HG03108 (cell line): Measurements from ENCODE around the gene CELSR1.

ENCODE experiments used
- ATAC-seq: cut with Tn5 transposase; IDR thresholded peaks from one replicate; pipeline ENCODE4 v1.9.1; 2021; ENCODE audit warnings: moderate library complexity; ENCODE audit not compliant: unreplicated experiment

Gene CELSR1

DNA sequence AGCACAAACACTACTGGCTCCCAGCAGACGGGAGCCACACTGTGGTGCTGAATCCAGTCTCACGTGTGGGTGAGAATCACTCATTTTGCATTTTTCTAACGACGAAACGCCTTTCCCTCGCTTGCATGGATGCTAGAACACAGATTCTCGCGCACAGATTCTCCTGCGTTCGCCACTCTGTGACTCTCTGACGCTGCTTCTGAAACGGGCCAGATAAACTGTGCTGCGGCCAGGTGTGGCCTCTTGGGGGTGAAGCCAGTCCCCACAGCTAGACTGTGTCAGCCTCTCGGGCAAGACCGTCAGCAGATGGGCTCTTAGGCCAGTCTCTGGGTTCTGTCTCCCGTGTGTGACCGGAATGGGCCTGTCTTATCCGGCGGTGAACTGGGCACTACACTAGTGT, 157.4 kb downstream of the CELSR1 start:
- ATAC-seq = no peak

DNA sequence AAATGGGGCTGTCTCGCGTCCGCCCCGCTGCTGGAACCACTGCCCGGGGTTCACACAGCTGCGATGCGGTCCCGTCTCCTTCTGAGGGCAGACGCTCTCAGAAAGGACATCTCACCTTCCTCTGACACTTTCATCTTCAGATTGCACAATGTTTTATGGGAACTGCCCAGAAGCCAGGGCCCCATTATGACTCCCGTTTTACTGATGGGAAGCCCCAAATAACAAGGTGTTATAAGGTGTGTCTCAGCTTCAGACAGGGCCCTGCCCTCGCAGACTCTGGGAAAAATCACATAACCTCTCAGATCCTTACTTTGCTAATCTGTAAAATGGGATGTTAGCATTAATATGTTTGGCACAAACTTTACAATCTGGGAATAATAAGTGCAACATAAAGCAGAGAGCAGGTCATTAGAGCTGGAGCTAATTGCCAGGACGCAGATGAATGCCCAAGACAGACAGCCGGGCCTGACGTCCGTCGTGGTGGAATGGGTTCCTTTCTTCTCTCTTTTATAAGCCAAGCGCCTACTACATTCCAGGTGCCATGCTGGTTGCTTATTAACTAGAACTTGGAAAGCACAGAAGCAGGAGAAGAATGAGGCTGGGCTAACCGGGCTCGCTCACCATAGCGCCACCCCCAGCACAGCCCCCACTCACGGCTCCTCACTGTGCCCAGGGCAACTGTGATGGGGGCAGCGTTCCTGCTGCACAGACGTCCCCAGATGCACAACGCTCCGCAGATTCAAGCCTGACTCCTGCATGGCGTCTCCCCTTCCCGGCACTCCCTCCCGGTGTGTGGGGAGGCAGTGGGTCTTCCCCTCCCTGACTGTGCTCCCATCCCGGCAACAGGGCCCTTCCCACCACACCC, 158.1 kb downstream of the CELSR1 start:
- no peak for ATAC-seq

DNA sequence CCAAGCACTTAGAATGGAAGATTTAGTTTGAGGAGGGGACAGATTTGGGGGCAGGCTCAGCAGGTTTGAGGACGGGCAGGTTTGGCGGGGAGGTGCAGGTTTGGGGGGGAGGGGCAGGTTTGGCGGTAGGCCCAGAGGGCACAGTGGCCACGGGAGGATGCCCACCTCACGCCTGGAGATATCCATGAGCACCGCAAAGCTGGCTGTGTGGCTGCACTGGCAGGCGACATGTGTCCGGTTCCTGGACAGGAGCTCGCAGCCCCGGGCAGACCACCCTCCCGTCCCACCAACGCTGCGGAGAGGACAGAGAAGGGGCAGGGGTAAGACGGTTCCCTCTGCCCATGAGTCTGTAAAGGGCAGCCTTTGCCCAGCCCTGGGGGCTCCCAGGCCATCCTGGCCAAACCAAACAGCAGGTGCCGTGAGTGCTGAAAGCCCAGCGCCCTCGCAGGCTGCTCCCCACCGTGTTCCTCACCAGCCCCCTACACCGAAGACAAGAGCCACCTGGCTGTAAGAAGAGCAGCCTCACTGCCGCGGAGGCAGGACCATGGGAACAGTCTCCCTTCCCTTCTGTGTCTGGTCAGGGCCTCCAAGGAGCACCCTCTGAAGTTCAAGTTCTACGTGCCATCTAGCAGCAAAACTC, 158.9 kb downstream of the CELSR1 start:
- ATAC-seq = no peak

DNA sequence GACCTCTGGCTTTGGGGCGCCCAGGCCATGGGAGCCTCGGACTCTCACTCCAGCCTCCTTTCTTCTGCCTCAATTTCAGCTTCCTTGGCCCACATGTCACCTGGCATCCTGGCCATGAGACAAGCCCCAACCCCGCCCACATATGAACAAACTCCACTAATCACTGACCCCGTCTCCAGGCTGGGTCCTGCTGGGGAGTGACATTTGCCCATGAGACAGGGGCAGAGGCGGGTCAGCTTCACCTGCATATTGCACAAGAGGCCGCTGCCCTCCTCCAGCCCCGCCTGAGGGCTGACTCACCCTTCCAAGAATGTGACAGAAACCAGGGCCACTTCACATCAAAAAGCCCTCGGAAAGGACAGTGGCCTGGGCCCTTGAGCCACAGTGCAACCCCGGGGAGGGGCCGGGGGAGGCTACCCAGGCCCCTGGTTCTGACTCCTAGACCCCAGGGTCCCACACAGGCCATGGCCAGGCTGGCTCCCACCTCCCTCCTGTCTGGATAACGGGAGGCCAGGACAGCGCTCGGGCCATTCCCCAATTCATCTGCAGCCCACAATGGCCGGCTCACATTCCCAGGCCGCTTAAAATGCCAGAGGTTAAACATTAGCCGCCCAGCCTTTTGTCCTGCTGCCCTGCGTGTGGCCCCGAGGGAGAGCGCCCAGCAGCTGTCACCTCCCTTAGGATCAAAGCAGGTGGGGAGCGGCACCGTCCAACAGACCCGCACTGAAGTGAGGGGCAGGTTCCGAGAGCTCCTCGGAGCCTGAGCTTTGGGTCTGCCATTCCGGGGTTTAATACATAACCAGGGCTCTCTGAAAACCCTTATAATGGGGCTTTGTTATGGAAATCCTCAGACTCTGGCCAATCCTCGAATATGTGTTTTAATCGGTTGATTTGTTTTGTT, 159.6 kb downstream of the CELSR1 start:
- no peak for ATAC-seq

DNA sequence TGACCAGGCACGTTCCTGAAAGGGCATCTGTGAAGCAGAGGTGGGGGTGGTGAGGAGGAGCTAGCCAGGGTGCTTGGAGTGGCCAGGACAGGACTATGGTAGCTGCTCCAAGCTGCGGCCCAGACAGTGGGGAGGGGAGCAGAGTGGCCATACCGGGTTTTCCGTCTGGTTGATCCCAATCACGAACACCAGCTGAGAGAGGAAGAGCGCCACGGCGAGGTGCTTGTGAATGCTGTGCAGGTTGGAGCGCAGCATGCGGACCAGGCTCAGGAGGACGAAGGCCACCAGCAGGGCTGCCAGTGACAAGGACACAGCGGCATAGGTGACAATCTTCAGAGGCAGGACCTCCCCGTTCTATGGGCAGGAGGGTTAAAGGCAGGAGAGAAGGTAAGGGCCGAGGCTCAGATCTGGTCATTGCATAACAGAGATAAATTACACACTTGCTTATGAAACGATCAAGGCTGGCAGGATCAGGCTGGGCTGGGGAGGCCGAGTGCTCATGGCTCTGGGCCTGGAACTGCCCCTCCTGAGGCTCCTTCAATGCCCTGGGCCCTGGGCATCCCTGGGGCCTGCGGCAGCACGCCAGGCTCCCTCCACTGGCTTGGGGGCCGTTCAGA, 160.4 kb downstream of the CELSR1 start:
- no peak for ATAC-seq

DNA sequence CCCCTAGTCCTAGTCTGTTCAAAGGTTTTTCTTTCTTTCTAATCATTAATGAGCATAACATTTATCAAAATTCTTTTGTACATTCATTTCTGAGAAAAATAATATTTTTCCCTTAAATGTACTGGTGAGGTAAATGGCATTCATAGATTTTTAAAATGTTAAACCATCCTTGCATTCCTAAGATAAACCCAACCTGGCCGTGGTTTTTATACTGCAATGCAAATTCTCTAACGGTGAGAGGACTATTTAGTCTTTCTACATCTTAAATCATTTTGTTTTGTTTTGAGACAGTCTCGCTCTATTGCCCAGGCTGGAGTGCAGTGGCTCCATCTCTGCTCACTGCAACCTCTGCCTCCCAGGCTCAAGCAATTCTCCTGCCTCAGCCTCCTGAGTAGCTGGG, 161.3 kb downstream of the CELSR1 start:
- ATAC-seq = no peak

DNA sequence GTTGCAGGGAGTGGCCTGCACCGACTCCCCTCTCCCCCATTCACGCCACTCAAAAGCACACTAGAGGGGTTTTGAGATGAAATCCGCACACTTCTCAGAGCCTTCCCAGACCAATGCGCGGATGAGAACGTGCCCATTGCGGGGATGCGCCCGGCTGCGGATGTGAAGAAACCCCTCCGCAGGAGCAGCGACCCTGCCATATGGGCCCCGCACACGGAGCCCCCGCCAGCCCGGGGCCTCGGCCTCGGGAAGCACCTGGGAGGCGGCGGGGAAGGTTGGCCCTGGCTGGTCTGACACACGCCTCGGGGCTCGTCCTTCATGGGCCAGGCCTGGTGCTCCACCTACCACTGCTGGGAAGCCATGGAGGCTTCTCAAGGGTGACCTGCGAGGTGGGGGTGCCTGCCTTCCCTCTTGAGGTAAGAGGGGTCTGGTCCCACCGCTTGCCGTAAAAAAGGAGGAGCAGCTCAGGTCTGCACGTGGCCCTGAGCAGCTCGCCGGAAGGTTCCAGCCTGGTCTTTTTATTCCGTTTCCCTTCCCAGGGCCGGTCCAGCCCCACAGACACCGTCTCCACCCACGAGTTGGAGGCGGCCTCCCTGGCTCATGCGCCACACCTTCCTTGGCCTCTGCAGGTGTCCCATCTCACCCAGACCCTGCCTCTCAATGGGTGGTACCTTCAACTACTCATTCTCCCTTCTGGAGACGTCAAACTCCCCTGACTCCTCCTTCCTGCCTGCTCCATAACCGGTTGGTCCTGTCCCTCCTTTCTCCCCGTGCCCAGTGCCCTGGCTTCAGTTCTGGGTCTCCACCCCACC, 162.6 kb downstream of the CELSR1 start:
- ATAC-seq = no peak

DNA sequence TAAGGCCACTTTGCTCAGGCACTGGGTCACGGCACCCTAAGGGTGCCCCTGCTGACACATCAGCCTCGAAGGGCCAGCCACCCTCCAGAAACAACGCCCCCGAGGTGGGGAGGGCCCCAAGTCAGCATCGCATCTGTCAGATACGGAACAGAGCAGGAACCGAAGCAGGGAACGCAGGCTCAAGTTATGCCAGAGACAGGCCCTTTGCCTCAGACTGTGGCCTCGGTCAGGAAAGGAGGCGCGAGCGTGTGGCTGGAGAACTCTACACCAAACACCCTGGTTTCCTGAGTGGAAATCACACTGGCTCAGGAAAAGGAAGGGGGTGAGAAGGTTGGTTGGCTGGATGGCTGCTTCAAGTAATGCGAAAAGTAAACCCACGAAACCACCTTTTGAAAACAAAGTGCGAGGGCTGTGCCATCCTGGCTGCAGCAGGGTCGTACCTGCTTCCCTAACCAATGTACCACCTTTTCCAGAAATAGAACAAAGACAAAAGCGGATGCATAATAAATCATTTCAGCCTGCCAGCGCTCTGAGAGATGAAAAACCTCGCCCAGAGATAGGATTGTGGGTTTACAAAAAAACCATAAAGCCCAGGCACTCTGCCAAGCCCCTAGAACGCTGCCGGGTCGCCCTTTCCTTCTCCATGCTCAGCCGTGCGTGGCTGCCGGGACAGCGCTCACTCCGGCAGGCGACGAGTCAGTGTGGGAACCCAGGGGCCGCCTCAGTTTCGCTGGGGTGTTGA, 163.3 kb downstream of the CELSR1 start:
- no peak for ATAC-seq

DNA sequence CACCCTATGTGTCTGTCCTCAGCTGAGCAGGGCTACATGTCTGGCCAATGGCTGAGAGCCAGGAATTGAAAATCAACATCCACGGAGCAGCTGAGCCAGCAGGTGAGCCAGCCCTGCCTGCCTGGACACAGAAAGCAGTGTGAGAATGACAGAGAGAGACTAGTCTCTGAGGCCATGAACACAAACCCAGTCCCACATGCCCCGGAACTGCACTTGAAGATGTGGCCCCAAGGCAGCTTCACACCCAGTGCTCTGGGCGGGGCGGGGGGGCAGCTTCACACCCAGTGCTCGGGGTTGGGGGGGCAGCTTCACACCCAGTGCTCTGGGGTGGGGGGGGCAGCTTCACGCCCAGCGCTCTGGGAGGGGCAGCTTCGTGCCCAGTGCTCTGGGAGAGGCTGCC, 164.3 kb downstream of the CELSR1 start:
- no peak for ATAC-seq

DNA sequence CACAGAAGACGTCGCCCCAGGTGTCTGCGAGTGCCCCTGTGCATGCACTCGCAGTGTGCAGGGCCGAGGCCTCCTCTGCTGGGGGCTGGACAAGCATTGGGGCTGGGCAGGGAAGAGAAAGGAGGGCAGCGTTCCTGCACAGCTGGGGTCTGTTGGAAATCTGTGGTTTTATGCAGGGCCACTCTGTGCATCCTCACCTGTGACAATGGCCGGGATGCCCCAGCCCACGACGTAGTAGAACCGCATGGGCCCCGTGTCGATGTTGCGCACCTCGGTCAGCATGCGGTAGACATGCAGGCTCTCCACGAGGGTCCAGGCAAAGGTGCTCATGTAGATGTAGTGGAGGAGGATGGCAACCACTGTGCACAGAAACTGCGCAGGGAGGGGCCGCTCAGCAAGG, 164.7 kb downstream of the CELSR1 start:
- no peak for ATAC-seq

DNA sequence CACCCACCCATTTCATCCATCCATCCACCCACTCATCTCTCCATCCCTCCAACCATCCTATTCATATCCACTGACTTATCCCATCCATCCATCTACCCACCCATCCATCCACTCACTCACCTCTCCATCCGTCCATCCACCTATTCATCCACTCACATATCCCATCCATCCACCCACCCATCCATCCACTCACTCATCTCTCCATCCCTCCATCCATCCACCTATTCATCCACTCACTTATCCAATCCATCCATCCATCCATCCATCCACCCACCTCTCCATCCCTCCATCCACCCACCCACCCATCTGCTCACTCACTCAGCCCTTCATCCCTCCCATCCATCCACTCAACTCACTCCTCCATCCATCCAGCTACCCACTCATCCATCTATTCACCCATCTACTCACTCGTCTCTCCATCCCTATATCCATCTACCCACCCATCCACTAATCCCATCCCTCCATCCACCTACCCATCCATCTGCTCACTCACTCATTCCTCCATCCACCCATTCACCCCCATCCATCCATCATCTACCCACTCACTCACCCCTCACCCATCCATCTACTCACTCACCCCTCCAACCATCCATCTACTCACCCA, 165.7 kb downstream of the CELSR1 start:
- no peak for ATAC-seq

DNA sequence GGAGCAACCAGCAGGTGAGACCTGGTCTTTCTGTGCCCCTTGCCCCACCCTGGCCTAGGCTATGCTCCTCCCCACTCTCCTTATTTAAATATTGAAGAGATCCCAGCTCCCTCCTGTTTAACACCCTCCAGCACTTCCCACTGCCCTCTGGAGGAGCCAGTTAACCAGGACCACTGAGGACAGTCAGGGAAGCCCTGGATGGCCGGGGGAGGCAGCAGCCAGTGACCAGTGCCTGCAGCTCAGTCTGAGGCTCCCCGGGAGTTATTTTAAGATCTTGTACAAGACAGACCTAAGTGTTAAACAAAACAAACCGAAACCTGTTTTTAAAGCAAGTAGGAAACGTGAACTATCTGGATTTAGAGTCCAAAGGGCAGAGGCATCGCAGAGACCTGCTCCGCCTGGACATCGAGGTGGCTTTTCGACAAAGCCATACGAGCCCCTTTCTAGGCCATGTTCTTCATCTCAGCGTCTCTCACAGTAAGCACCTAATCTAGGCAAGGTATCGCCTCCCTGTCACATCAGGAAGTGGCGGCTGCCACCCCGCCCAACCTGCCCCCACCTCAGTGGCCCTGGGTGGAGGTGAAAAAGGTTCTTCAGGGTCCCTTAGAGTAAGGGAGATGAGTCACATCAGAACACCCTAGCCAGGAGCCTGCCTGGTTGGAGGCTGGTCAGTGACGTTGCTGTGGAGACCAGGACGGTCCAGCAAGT, 166.7 kb downstream of the CELSR1 start:
- no peak for ATAC-seq

DNA sequence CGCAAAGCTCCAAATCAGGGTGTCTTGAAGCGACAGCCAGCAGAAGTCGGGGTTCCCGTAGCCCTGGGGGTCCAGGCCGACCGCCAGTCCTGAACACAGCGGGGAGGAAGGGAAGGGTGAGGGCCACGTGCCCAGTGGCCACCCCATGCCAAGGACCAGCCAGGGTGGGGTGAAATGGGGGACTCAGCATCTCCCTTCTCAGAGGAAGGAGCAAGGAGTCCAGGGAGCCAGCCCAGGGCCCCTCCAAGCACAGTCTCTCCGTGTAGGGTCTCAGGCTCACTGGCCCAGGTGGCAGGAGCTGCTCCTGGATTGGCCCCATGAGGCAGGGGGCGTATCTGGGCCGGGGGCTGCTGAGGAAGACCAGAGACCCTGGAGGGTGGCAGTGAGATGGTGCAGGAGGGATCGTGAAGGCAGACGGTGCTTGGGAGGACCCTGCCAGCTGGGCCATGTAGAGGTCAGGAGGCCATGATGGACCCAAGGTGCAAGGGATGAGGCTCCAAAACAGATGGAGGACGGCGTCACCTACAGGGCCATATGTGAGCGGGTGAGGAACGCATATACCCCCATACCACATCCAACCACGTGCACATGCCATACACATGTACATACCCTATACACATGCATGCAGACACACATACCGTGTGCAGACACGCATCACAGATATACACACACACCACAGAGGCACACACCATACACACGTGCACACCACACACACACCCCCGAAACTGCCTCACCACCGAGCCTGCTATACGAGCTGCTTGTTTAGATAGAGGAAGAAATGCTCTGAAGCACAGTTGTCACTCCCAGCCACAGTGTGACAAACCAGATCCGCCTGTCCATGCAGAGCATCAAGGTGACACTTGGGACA, 167.5 kb downstream of the CELSR1 start:
- no peak for ATAC-seq

DNA sequence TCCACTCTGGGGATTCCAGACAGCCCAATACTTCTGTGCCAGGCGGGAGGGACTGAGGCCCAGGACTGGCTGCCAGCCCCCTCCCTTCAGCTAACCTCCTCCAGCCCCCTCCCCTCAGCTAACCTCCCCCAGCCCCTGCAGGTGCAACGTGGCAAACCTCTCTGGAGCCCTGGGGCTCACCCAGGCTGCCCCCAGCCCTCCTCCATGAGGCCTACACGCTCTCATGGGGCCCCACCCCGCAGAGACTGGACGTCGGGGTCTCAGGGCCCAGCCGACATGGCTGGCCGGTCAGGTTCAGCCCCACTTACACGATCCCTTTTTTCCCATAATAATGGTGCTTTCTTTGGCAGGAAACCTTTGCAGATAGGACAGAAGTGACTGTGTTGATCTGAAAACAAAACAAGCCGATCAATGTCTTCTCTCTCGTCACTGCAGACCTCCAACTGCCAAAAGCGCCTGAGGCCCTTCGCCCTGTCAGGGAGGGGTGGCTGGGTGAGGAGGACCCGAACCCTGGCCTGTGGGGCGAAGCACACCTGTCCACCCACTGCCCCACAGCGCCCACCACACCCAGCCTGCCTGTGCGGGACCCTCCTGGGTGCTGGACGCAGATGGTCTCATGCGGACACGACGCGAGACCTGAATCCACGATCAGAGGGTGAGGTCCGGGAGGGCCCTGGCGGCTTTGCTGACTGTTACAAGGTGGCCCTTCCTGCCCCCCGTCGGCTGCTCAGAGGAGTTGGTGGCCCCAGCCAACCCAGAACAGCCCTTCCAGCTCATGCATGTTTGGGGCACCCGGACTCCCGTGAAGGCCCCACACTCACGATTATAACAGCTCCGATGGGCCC, 168.3 kb downstream of the CELSR1 start:
- ATAC-seq = no peak

DNA sequence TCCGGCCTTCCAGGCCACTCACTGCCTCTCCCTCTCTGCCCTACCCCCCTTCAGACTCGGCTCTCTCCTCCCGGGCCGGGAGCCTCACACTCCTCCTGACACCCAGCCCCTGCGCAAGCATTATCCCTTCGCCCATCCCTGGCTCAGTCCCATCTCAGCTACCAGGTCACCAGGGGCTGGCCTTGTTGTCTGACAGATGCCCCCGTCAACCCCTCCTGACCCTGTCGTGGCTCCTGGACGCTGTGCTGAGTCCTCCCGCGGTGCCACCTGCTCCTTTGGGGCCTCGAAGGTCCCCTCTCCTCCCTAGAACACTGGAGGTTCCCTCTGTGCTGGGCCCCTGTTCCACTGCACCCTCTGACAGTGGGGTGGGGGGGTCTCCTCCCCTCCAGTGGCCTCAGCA, 169.0 kb downstream of the CELSR1 start:
- no peak for ATAC-seq

DNA sequence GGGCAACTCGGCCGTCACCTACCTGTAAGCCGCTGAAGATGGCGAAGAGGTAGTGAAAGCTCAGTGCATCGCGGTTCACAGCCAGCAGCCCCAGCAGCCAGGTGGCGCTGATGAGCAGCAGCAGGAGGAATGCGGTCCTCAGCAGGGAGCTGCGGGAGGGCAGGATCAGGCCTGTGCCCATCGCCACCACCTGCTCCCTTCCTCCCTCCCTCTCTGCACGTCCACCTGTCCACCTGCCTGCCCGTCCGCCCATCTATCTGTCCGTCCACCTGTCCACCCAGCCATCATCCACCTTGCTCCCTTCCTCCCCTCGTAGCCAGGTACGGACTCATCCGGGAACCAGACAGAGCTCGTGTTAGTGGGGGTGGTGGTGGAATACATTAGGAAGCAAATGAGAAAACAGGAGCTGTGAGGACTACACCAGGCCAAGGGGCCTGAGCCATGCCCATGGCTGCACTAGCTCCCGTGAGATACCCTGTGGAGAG, 169.7 kb downstream of the CELSR1 start:
- ATAC-seq = no peak
